Inflammatory macrophage (primary cell): ENCODE measurements around the gene KLF12.

ENCODE experiments used
- DNase-seq, 2 donors: peaks; one replicate each; pipeline ENCODE4 v3.0.0-alpha.2; 2020 to 2022

The KLF12 gene

GRCh38 chr13:74134777-74135325 lies 647 bp upstream of the KLF12 start:
- no peak for DNase-seq

- no peak for DNase-seq
Observed at GRCh38 chr13:74133657-74134201, 475 bp downstream of the KLF12 start.

GRCh38 chr13:74132776-74133656 lies 1.2 kb downstream of the KLF12 start:
- DNase-seq = no peak

- no peak for DNase-seq
Observed at GRCh38 chr13:74132152-74132775, 1.9 kb downstream of the KLF12 start.

- DNase-seq = no peak
Observed at GRCh38 chr13:74131227-74131626, 3.0 kb downstream of the KLF12 start.

- DNase-seq = no peak
Observed at GRCh38 chr13:74129500-74130191, 4.6 kb downstream of the KLF12 start.

GRCh38 chr13:74128156-74128767 lies 5.9 kb downstream of the KLF12 start:
- DNase-seq = no peak

GRCh38 chr13:74118328-74118727 lies 15.9 kb downstream of the KLF12 start:
- no peak for DNase-seq

GRCh38 chr13:74117207-74117705 lies 16.9 kb downstream of the KLF12 start:
- no peak for DNase-seq

GRCh38 chr13:74115133-74115532 lies 19.1 kb downstream of the KLF12 start:
- DNase-seq = no peak

GRCh38 chr13:74114641-74115040 lies 19.6 kb downstream of the KLF12 start:
- DNase-seq = no peak

- DNase-seq = no peak
Observed at GRCh38 chr13:74114202-74114601, 20.0 kb downstream of the KLF12 start.

GRCh38 chr13:74111901-74112824 lies 22.0 kb downstream of the KLF12 start:
- DNase-seq = no peak

- no peak for DNase-seq
Observed at GRCh38 chr13:74111399-74111798, 22.8 kb downstream of the KLF12 start.

- DNase-seq = no peak
Observed at GRCh38 chr13:74110053-74110452, 24.2 kb downstream of the KLF12 start.

GRCh38 chr13:74107598-74107997 lies 26.6 kb downstream of the KLF12 start:
- DNase-seq = no peak

- no peak for DNase-seq
Observed at GRCh38 chr13:74105871-74106270, 28.3 kb downstream of the KLF12 start.

- no peak for DNase-seq
Observed at GRCh38 chr13:74104661-74105275, 29.4 kb downstream of the KLF12 start.

GRCh38 chr13:74103970-74104555 lies 30.1 kb downstream of the KLF12 start:
- no peak for DNase-seq

GRCh38 chr13:74103196-74103595 lies 31.0 kb downstream of the KLF12 start:
- DNase-seq = no peak
